ENCODE data around the gene ROR1. TPM values are rescaled to one million over a fixed set of nuclear protein-coding genes. Genes with fewer than 3 reads are reported as not detected.

ROR1 gene
- total and polyA plus RNA-seq, 5 donors from 2014 or later = not detected

- Histone ChIP-seq H3K27ac (ENCODE audit: insufficient read depth, low read length, poor library complexity, severe bottlenecking) (no peak overlapping the region), H3K9me3 (ENCODE audit: control insufficient read depth in 2 of 2, low read length in 2 of 2) (no peaks in the 10 kb centered on the region), H3K27me3 (ENCODE audit: control insufficient read depth, insufficient read depth, low read length) (no peaks in the 10 kb centered on the region), H3K4me1 (ENCODE audit: control insufficient read depth, insufficient read depth, low read length, poor library complexity, severe bottlenecking) (no peaks in the 10 kb centered on the region), H3K36me3 (ENCODE audit: control insufficient read depth, insufficient read depth, low read length) (no peaks in the 10 kb centered on the region), H3K4me3 (ENCODE audit: low read depth, low read length) (no peak overlapping the region)
- Mint-ChIP-seq H3K27ac (no peak overlapping the region), H3K36me3 (no peaks in the 10 kb centered on the region), H3K27me3 (peaks cover 8% of the 10 kb centered on the region), H3K9me3 (peaks cover 0 to 2% (median 0%) of the 10 kb centered on the region in 7 donors), H3K4me1 (peaks cover 0 to 4% (median 0%) of the 10 kb centered on the region in 4 donors), H3K4me3 (no peak overlapping the region)
- DNase-seq (peak in 1 of 3 donors; percentile 7), ATAC-seq (ENCODE audit: low read depth in 2 of 2) (no peak)
Observed at GRCh38 chr1:63877021-63877767, 103.4 kb downstream of the ROR1 start.

- Mint-ChIP-seq H3K27ac (no peak overlapping the region), H3K36me3 (no peaks in the 10 kb centered on the region), H3K4me3 (no peak overlapping the region), H3K27me3 (peaks cover 8% of the 10 kb centered on the region), H3K9me3 (peaks cover 0 to 2% (median 0%) of the 10 kb centered on the region in 7 donors), H3K4me1 (peaks cover 0 to 4% (median 0%) of the 10 kb centered on the region in 4 donors)
- DNase-seq = no peak
- ATAC-seq (ENCODE audit: low read depth in 2 of 2) = no peak
- Histone ChIP-seq H3K27me3 (ENCODE audit: control insufficient read depth, insufficient read depth, low read length) (no peaks in the 10 kb centered on the region), H3K4me3 (ENCODE audit: low read depth, low read length) (no peak overlapping the region), H3K9me3 (ENCODE audit: control insufficient read depth in 2 of 2, low read length in 2 of 2) (no peaks in the 10 kb centered on the region), H3K27ac (ENCODE audit: insufficient read depth, low read length, poor library complexity, severe bottlenecking) (no peak overlapping the region), H3K36me3 (ENCODE audit: control insufficient read depth, insufficient read depth, low read length) (no peaks in the 10 kb centered on the region), H3K4me1 (ENCODE audit: control insufficient read depth, insufficient read depth, low read length, poor library complexity, severe bottlenecking) (no peaks in the 10 kb centered on the region)
Observed at GRCh38 chr1:63877816-63878215, 104.0 kb downstream of the ROR1 start.

GRCh38 chr1:63878932-63879331 lies 105.1 kb downstream of the ROR1 start:
- H3K27me3 Mint-ChIP-seq = peaks cover 8% of the 10 kb centered on the region
- no peaks in the 10 kb centered on the region for H3K36me3 Mint-ChIP-seq
- no peak overlapping the region for H3K27ac ChIP-seq (ENCODE audit: insufficient read depth, low read length, poor library complexity, severe bottlenecking)
- ATAC-seq (ENCODE audit: low read depth in 2 of 2) = no peak
- H3K4me3 Mint-ChIP-seq = no peak overlapping the region
- no peaks in the 10 kb centered on the region for H3K4me1 ChIP-seq (ENCODE audit: control insufficient read depth, insufficient read depth, low read length, poor library complexity, severe bottlenecking)
- H3K4me1 Mint-ChIP-seq = peaks cover 0 to 4% (median 0%) of the 10 kb centered on the region in 4 donors
- DNase-seq = no peak
- no peaks in the 10 kb centered on the region for H3K9me3 ChIP-seq (ENCODE audit: control insufficient read depth in 2 of 2, low read length in 2 of 2)
- peaks cover 0 to 2% (median 0%) of the 10 kb centered on the region in 7 donors for H3K9me3 Mint-ChIP-seq
- no peaks in the 10 kb centered on the region for H3K36me3 ChIP-seq (ENCODE audit: control insufficient read depth, insufficient read depth, low read length)
- H3K4me3 ChIP-seq (ENCODE audit: low read depth, low read length) = no peak overlapping the region
- H3K27me3 ChIP-seq (ENCODE audit: control insufficient read depth, insufficient read depth, low read length) = no peaks in the 10 kb centered on the region
- no peak overlapping the region for H3K27ac Mint-ChIP-seq

DNA sequence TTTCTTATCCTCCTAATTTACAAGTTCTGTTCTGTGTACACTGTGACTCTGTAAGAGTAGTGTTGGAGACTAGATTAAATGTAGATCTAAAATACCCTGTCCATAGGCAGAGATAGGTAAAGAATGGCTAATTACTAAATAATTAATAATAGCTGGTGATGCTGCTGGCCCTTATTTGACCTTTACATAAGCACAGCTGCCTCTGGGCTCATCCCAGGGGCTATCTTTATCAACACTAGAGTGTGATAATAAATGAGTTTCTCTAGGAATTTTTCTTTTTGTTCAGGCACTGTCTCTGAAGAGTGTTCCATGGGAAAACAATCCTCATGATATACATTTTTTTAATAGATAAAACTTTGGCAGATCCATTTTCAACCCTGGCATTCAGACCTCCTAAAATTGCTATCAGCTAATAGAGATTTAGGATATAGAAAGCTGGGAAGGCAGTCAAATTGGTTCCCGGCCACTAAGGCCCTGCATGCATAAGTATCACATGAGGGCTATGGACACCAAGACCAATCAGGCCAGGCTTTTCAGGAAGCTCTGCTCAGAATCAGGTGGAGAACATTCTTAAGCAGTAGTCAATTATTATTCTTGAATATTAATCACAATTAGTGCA lies 107.2 kb downstream of the ROR1 start:
- Mint-ChIP-seq H3K9me3 (peaks cover 0 to 2% (median 0%) of the 10 kb centered on the region in 7 donors), H3K27me3 (peaks cover 8% of the 10 kb centered on the region), H3K27ac (no peak overlapping the region)

DNA sequence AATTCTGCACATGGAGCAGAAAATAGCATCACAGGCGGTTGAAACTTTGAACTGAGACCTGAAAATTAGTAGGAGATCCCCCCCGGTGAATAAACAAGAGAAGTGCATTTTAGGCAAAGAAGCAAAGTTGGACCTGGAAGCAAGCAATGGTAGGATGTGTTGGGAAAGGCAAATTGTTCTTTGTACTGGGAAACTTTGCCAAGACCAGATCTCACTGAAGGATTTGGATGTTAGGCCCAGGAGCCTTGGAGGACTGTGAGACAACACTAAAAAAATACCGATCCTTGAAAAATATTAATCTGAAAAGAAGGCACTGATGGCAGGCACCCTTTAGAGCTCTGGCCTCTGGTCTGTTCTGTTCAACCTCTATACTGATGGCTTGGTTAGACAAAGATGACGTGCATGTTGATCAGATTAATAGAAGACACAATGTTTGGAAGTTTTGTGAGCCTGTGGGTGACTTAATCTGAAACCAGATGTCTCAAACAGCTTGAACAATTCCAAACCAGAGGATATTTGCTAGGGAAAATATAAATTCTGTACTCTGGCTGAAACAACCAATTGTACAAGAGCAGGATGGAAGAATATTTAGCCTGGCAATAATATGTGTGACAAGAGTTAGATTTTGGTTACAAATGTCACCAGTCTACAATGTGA lies 108.4 kb downstream of the ROR1 start:
- H3K9me3 ChIP-seq (ENCODE audit: control insufficient read depth in 2 of 2, low read length in 2 of 2) = no peaks in the 10 kb centered on the region
- H3K36me3 ChIP-seq (ENCODE audit: control insufficient read depth, insufficient read depth, low read length) = no peaks in the 10 kb centered on the region
- H3K27me3 ChIP-seq (ENCODE audit: control insufficient read depth, insufficient read depth, low read length) = no peaks in the 10 kb centered on the region
- DNase-seq = no peak
- H3K4me3 Mint-ChIP-seq = no peak overlapping the region
- H3K27me3 Mint-ChIP-seq = peaks cover 8% of the 10 kb centered on the region
- no peak overlapping the region for H3K4me3 ChIP-seq (ENCODE audit: low read depth, low read length)
- H3K27ac Mint-ChIP-seq = no peak overlapping the region
- H3K27ac ChIP-seq (ENCODE audit: insufficient read depth, low read length, poor library complexity, severe bottlenecking) = no peak overlapping the region
- no peak for ATAC-seq (ENCODE audit: low read depth in 2 of 2)
- no peaks in the 10 kb centered on the region for H3K4me1 ChIP-seq (ENCODE audit: control insufficient read depth, insufficient read depth, low read length, poor library complexity, severe bottlenecking)
- peaks cover 0 to 4% (median 0%) of the 10 kb centered on the region in 4 donors for H3K4me1 Mint-ChIP-seq
- peaks cover 0 to 2% (median 0%) of the 10 kb centered on the region in 7 donors for H3K9me3 Mint-ChIP-seq
- H3K36me3 Mint-ChIP-seq = no peaks in the 10 kb centered on the region

More for the DNA sequence above, 107.2 kb downstream of the ROR1 start:
- no peaks in the 10 kb centered on the region for H3K9me3 ChIP-seq (ENCODE audit: control insufficient read depth in 2 of 2, low read length in 2 of 2)
- peaks cover 0 to 4% (median 0%) of the 10 kb centered on the region in 4 donors for H3K4me1 Mint-ChIP-seq
- H3K4me1 ChIP-seq (ENCODE audit: control insufficient read depth, insufficient read depth, low read length, poor library complexity, severe bottlenecking) = no peaks in the 10 kb centered on the region
- H3K27me3 ChIP-seq (ENCODE audit: control insufficient read depth, insufficient read depth, low read length) = no peaks in the 10 kb centered on the region
- DNase-seq (no peak), ATAC-seq (ENCODE audit: low read depth in 2 of 2) (no peak)
- H3K27ac ChIP-seq (ENCODE audit: insufficient read depth, low read length, poor library complexity, severe bottlenecking) = no peak overlapping the region
- no peaks in the 10 kb centered on the region for H3K36me3 ChIP-seq (ENCODE audit: control insufficient read depth, insufficient read depth, low read length)
- H3K4me3 Mint-ChIP-seq = no peak overlapping the region
- H3K4me3 ChIP-seq (ENCODE audit: low read depth, low read length) = no peak overlapping the region
- no peaks in the 10 kb centered on the region for H3K36me3 Mint-ChIP-seq

- Mint-ChIP-seq H3K36me3 (no peaks in the 10 kb centered on the region), H3K9me3 (peaks cover 0 to 2% (median 0%) of the 10 kb centered on the region in 7 donors), H3K27ac (no peak overlapping the region), H3K4me3 (no peak overlapping the region), H3K27me3 (peaks cover 8% of the 10 kb centered on the region), H3K4me1 (peaks cover 0 to 4% (median 0%) of the 10 kb centered on the region in 4 donors)
- DNase-seq = no peak
- no peaks in the 10 kb centered on the region for H3K4me1 ChIP-seq (ENCODE audit: control insufficient read depth, insufficient read depth, low read length, poor library complexity, severe bottlenecking)
- no peaks in the 10 kb centered on the region for H3K9me3 ChIP-seq (ENCODE audit: control insufficient read depth in 2 of 2, low read length in 2 of 2)
- no peak overlapping the region for H3K27ac ChIP-seq (ENCODE audit: insufficient read depth, low read length, poor library complexity, severe bottlenecking)
- no peaks in the 10 kb centered on the region for H3K36me3 ChIP-seq (ENCODE audit: control insufficient read depth, insufficient read depth, low read length)
- H3K27me3 ChIP-seq (ENCODE audit: control insufficient read depth, insufficient read depth, low read length) = no peaks in the 10 kb centered on the region
- no peak for ATAC-seq (ENCODE audit: low read depth in 2 of 2)
- H3K4me3 ChIP-seq (ENCODE audit: low read depth, low read length) = no peak overlapping the region
Observed at GRCh38 chr1:63883494-63884235, 109.8 kb downstream of the ROR1 start.

- peaks cover 8% of the 10 kb centered on the region for H3K27me3 Mint-ChIP-seq
- H3K36me3 Mint-ChIP-seq = no peaks in the 10 kb centered on the region
- H3K4me3 Mint-ChIP-seq = no peak overlapping the region
Observed at GRCh38 chr1:63884486-63884885, 110.7 kb downstream of the ROR1 start.

More at GRCh38 chr1:63884486-63884885, 110.7 kb downstream of the ROR1 start:
- Histone ChIP-seq H3K36me3 (ENCODE audit: control insufficient read depth, insufficient read depth, low read length) (no peaks in the 10 kb centered on the region), H3K4me1 (ENCODE audit: control insufficient read depth, insufficient read depth, low read length, poor library complexity, severe bottlenecking) (no peaks in the 10 kb centered on the region), H3K4me3 (ENCODE audit: low read depth, low read length) (no peak overlapping the region), H3K27me3 (ENCODE audit: control insufficient read depth, insufficient read depth, low read length) (no peaks in the 10 kb centered on the region), H3K9me3 (ENCODE audit: control insufficient read depth in 2 of 2, low read length in 2 of 2) (no peaks in the 10 kb centered on the region), H3K27ac (ENCODE audit: insufficient read depth, low read length, poor library complexity, severe bottlenecking) (no peak overlapping the region)
- no peak overlapping the region for H3K27ac Mint-ChIP-seq
- peaks cover 0 to 4% (median 0%) of the 10 kb centered on the region in 4 donors for H3K4me1 Mint-ChIP-seq
- DNase-seq (no peak), ATAC-seq (ENCODE audit: low read depth in 2 of 2) (no peak)
- H3K9me3 Mint-ChIP-seq = peaks cover 0 to 2% (median 0%) of the 10 kb centered on the region in 7 donors

Measured in CD4-positive, CD25-positive, alpha-beta regulatory T cell (primary cell).